SK-MEL-5 (cell line): Measurements from ENCODE around the gene DMXL2. TPM values are rescaled to one million over a fixed set of nuclear protein-coding genes. Genes with fewer than 3 reads are reported as not detected.
A peak's percentile ranks its signal among the peaks of the same experiment; 100 is the strongest.
"Not testable (repeated sequence)": the region's sequence is repeated elsewhere in the genome, so short reads cannot be mapped to it uniquely, and the experiment has no call there.

ENCODE experiments used
- DNase-seq: peaks from one replicate; pipeline ENCODE4 v3.0.0-alpha.2; 2016; ENCODE audit warnings: low read depth, low spot score
- in situ Hi-C: cut with HindIII; loops from 2 replicates; pipeline ENCODE4 v1.10.0; 2016; ENCODE audit warnings: low sequenced_read_pairs, high pct_unique_total_duplicates, low pct_unique_long_range_greater_than_20kb
- polyA plus RNA-seq, 2 experiments: library from polyadenylated mRNA; depleted of rRNA; stranded (reverse); fragments of >200 nt; gene quantifications; 2 replicates each; pipeline ENCODE4 v1.2.3, GENCODE V29; 2015
- total RNA-seq: library from RNA; depleted of rRNA; stranded (reverse); fragments of >200 nt; shearing (Covaris generic); gene quantifications from 2 replicates; pipeline ENCODE4 v1.2.3, GENCODE V29; 2014; rRNA removed

Gene DMXL2, protein sequence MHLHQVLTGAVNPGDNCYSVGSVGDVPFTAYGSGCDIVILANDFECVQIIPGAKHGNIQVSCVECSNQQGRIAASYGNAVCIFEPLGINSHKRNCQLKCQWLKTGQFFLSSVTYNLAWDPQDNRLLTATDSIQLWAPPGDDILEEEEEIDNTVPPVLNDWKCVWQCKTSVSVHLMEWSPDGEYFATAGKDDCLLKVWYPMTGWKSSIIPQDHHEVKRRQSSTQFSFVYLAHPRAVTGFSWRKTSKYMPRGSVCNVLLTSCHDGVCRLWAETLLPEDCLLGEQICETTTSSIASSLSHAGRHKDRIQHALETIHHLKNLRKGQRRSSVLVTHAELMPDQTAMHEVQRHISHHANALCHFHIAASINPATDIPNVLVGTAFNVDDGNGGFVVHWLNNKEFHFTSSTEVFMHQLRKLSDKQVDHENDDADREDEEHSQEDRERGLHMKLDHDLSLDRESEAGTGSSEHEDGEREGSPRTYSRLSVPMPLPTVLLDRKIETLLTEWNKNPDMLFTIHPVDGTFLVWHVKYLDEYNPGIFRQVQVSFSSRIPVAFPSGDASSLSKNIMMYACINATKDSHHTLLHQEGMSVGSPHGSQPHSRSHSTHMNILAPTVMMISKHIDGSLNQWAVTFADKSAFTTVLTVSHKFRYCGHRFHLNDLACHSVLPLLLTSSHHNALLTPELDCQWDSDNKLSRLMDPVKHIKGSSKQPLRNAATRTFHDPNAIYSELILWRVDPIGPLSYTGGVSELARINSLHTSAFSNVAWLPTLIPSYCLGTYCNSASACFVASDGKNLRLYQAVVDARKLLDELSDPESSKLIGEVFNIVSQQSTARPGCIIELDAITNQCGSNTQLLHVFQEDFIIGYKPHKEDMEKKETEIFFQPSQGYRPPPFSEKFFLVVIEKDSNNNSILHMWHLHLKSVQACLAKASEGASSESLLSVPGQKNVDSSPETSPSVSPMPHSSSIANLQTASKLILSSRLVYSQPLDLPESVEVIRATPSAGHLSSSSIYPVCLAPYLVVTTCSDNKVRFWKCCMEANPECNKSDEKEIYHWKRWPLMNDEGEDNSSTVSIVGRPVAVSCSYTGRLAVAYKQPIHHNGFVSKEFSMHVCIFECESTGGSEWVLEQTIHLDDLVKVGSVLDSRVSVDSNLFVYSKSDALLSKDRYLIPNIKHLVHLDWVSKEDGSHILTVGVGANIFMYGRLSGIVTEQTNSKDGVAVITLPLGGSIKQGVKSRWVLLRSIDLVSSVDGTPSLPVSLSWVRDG (N-terminal part only)
- total RNA-seq = 42.2 and 46.4 TPM in 2 replicates
- polyA plus RNA-seq (2015; cell fraction: cytosol; rRNA removed) = 20.8 and 29.9 TPM in 2 replicates
- polyA plus RNA-seq (2015; cell fraction: nucleus; rRNA removed) = 131 and 135 TPM in 2 replicates

DNA sequence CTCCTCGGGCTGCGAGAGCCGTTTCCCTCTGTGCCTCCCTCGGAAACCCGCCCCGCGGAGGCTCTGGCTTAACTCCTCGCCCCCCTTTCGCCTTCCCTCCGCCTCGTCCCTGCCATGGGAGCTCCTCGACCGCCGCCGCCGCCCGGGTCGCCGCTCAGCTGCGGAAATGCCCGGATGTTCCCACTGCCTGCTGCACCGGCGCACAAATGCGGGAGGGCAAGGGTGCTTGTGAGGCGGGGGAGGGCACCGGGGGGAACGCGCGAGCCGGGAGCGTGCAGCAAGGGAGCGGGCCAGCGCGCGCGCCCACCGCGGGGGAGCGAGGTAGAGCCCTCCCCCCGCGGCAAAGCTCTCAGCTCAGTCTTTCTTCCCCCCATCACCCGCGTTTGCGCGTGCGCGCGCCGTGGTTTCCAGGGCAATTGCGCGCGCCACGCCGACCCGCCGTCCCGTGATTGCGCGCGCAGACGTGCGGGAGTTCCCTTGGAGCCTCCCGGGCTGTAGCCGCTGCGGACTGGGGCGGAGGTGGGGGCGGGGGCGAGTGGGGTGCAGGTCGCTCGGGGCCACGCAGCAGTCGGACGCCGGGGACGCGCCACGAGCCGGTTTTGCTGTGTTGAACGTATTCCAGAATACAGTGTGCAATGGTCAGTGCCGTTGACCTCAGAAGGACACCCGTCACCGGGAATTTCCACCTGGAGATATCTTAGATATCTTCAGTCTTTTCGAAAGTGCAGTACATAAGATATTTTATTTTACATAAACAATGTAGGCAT, at the start of gene DMXL2:
Gene DMXL2, minus strand, starts transcription at position 168 of the 767 bp plus-strand sequence. CDS start 226 bp downstream, outside the sequence.
- peak; percentile 92 for DNase-seq
- in situ Hi-C loops = no loop called here

DNA sequence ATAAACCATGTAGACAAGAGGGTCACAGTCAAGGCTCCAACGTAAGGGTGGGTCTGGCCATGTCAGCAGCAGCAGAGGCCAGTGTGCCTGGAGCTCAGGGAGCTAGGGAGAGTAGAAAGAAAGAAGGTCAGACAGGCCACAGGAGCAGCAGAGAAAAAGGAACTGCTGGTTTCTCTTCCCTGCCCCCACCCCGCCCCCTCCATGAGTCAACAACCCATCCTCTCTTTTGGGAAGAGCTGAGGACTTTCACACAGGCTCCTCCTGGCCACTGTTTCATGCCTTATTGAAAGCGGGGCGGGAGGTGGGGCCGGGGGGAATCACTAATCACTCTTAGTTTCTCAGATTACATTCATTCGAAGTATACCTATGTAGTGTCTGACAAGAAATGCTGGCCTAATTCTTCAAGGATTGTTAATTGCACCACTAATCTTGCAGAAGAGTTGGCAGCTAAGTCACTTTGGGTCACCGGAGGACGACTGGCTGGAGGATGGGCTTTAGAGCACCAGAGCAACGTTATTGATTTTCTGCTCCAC, 49.6 kb upstream of the DMXL2 start:
- in situ Hi-C loops = no loop called here
- no peak for DNase-seq

DNA sequence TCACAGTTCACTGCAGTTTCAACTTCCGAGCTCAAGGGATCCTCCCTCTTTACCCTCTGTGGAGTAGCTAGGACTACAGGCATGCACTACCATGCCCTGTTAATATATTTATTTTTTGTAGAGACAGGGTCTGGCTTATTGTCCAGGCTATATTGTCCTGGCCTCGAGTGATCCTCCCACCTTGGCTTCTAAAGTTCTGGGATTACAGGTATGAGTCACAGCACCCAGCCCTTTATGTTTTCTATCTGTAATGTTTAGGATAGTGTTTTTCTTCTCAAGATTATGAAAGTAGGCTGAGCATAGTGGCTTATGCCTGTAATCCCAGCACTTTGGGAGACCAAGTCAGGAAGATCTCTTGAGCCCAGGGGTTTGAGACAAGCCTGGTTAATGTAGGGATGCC, 46.8 kb upstream of the DMXL2 start:
- in situ Hi-C loops = no loop called here
- no peak for DNase-seq

DNA sequence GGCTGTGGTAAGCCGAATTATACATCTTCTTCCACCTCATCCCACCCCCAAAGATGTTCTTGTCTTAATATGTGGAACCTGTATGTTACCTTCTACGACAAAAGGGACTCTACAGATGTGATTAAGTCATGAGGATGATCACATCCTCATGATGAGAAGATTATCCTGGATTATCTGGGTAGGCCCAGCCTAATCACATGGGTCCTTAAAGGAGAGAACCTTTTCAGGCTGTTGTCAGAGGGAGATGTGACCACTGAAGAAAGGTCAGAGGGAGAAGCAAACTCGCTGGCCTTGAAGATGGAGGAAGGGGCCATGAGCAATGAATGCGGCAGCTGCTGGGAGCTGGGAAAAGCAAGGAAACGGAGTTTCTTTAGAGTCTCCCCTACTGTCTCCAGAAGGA, 45.9 kb upstream of the DMXL2 start:
- DNase-seq = no peak
- in situ Hi-C loops = no loop called here

DNA sequence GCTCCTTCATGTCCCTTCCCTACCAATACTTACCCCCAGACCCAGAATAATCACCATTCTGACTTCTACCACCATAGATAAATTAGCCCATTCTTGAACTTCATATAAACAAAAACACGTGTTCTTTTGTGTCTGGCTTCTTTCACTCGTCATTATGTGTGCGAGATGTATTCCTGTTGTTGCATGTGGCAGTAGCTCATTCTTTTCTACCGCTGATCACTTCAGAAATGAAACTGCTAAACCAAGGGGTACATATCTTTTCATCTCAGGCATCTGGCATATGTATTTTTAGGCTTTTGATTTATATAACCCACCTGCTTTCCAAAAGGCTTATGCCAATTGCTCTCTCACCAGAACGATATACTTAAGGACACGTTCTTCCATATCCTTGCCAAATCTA, 44.9 kb upstream of the DMXL2 start:
- in situ Hi-C loops = no loop called here
- no peak for DNase-seq

DNA sequence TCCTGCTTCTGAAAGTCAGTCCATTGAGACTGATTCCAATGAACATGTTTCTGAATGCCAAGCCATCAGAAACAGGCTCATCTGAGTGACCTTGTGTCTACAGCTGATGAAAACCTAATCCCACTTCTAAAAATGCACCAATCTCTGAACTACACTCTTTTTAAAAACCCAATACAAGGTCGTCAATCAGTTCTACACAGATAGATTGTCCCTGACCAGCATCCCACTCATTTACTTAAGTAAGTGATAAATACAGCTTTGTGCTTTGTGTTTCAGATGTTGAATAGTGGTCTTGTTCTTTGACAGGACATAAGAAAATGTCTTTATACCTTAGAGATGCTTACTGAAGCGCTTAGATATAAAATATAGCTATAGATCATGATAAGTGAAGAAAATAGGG, 38.5 kb upstream of the DMXL2 start:
- no peak for DNase-seq
- in situ Hi-C loops = no loop called here

DNA sequence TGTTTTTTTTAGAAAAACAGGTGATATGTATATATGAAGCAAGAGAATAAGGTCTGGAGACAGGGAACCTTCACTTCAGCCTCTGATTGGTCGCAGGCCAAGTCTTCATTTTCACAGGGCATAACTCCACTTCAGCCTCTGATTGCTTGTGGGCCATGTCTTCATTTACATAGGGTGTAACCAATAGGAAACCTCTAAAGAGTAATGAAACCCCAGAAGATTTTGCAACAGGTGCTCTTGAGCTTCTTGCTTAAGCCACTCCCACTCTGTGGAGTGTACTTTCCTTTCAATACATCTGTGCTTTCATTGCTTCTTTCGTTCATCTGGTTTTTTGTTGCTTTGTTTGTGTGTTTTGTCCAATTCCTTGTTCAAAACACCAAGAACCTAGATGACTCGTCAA, 36.1 kb upstream of the DMXL2 start:
- no peak for DNase-seq
- in situ Hi-C loops = no loop called here

DNA sequence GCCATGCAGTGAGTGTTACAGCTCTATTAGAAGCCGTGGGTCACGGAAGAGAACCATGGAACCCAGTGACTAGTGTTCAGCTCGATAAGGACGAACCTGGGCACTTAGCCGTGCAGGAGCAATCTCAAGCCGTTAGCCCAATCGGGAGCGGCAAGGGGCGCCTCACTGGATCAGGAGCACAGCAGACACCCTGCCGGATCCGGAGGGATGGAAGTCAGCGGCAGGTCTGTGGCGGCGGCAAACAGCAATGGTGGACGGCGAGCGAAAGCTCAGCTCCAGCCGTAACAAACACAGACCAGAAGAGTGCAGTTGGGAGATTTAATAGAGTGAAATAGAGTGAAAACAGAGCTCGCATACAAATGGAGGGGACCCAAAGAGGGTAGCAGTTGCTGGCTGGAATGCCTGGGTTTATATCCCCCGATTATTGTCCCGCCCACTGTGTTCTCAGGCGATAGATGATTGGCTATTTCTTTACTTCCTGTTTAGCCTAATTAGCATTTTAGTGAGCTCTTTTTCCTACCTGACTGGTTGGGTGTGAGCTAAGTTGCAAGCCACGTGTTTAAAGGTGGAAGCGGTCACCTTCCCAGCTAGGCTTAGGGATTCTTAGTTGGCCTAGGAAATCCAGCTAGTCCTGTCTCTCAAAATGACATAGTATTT, 33.0 kb upstream of the DMXL2 start:
- DNase-seq, in situ Hi-C loops: not testable (repeated sequence)

DNA sequence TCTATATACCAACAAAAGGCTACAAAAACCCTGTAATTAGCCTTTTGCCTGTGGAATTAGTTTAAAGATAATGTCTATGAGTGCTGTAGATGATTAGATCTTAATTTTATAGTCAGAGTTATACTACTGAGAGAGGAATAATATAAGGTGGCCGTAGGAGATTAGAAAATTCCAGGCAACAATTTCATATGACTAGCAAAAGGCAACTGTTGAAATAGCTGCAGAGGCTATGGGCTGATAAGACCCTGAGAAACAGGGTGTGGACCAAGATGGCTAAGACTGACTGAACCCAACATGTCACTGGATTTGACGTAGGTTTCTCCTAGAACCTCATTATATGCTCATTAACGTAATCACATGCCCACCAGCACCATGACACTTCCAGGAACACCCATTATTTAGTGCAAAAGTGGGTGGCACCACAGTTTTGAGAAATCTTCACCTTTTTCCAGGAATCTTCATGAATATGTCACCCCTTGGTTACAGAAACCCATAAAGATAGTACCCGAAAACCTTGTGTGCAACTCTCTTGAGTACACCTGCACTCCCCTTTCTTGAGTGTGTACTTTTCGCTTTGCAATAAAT, 29.6 kb upstream of the DMXL2 start:
- in situ Hi-C loops = no loop called here

DNA sequence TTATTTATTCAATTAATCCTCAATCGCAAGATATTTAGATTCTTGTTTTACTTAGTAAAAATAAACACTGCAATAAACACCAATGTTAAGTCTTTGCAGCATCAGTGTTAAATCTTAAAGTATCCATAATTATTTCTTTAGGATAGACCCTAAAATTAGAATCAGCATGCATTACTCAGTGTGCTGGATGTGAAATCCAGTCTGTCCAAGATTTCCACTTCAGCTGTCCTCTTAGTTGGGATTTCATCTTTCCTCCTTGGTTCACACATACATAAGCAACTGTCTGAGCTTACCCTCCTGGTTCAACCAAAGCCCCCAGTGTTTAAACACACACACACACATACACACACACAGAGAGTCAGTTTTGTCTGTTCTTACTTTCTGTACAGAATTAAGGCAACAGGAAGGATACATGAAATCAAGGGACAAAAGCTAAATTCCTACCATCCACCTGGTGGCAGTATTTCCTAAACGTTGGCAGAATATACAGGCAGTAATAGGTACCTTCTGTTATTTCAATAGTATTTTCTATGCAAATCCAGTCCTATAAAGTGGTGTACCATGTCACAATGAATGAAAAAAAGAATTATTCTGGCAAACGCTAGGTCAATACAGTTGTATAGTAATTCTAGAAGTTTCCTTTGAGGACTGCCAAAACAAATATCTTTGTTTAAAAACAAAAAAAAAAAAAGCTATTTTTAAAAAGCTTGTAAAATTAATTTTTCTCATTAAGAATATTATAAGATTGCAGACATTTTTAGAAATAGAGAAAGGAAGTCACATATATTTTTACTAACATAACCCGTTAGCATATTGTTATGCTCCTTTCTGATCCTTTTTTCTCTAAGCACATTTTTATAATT, 27.3 kb upstream of the DMXL2 start:
- in situ Hi-C loops = no loop called here
- peak; percentile 87 for DNase-seq

More for the DNA sequence above, 29.6 kb upstream of the DMXL2 start:
- DNase-seq = no peak

DNA sequence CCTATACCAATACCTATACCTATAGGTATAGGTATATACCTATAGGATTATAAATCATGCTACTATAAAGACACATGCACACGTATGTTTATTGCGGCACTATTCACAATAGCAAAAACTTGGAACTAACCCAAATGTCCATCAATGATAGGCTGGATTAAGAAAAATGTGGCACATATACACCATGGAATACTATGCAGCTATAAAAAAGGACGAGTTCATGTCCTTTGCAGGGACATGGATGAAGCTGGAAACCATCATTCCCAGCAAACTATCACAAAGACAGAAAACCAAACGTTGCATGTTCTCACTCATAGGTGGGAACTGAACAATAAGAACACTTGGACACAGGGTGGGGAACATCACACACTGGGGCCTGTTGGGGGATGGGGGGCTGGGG, 26.1 kb upstream of the DMXL2 start:
- in situ Hi-C loops, DNase-seq: not testable (repeated sequence)

DNA sequence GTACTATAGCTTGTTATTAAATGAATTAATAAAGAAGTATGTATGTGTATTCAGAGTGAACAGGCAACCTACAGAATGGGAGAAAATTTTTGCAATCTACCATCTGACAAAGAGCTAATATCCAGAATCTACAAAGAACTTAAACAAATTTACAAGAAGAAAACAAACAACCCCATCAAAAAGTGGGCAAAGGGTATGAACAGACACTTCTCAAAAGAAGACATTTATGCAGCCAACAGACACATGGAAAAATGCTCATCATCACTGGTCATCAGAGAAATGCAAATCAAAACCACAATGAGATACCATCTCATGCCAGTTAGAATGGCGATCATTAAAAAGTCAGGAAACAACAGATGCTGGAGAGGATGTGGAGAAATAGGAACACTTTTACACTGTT, 25.5 kb upstream of the DMXL2 start:
- in situ Hi-C loops, DNase-seq: not testable (repeated sequence)

DNA sequence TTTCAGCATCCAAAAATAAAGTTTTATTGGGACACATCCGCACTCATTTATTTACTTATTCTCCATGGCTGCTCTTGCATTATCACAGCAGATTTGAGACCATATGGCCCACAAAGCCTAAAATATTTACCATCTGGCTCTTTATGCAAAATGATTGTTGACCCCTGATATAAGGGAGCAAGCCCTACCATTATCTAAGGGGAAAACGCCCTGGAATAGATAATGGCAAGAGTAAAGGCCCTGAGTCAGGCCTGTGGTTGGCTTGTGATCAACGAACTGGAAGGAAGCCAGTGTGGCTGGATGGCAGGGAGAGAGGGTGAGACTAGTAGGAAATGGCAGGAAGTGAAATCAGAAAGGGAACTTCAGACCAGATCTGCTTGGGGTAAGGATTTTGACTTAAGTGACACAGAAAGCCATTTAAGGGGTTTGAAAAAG, 24.6 kb upstream of the DMXL2 start:
- in situ Hi-C loops = no loop called here

DNA sequence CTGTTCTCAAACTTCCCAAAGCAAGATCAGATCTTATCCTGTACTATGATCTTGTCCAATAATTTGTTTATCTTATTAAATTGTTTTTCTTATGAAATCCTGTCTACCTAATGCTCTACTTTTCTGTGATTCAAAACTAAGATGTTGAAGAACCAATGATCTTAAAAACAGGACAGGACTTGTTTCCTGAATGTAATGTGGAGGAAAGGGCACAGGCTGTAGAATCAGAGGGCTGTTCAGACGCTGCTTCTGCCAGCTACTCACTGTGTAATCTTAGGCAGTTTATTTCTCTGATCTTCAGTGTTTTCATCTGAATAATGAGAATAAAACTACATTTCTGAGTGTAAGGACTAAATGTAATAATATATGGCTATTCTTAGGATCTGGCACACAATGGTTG, 20.1 kb upstream of the DMXL2 start:
- in situ Hi-C loops = no loop called here
- no peak for DNase-seq

More for the DNA sequence above, 24.6 kb upstream of the DMXL2 start:
- peak; percentile 53 for DNase-seq

DNA sequence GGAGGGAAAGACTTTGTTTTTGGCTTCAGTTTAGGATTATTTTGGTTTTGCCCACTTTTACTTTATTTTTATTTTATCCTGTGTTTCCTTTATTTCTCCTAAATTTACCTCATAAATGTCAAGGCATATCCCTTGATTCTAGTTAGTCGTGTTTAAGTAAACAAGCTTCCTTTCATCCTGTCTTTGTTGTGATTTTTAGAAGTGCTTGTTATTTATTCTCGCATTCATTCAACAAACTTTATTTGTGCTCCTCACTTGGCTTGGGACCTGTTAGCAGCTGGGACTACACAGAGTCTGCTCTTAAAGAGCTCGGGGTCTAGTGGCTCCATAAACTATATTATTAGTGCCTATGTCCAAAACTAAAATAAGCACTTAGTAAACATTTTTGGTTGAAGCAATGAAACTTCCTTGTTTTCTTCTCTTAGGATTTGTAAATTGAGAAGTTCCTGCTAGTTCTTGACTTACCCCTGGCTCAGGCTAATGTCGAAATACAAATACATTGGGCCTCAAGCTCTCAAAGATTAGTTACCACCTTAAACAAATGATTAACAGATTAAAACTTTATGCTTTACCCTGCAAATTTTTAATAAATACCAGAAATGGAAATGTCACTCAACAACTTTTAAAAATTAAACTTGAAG, 19.0 kb upstream of the DMXL2 start:
- DNase-seq = no peak
- in situ Hi-C loops = no loop called here
